Smooth muscle cell of the brain vasculature (primary cell): Measurements from ENCODE around the gene SEL1L2.

Experiments
- DNase-seq: peaks from one replicate; pipeline ENCODE4 v3.0.0-alpha.2; 2012; ENCODE audit warnings: low read depth, low spot score

The SEL1L2 gene

DNA sequence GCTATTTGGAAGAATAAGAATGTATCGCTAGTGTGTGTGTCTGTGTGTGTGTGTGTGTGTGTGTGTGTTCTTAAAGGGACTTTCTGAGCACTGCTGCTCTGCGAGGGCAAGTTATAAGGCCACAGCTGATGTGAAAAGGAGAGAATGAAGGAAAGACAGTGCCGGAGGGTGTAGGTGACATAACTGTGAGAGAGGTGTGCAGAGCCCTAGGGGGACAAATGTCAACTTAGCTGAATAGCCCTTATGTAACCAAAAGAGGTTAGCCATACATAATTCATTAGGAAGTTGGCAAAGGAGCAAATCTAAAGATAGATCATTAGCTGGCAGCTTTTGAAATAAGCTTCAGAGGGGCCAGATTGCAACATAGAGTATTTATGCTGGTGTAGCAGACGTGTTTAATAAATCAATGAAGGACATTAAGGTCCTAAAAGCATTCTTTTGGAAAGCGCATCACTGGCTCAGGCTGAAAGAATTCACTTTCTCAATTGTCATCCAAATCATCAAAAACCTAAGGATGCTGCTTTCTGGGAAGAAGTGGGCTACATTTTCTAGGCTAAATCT is 124.5 kb downstream of the SEL1L2 start:
- DNase-seq = no peak

DNA sequence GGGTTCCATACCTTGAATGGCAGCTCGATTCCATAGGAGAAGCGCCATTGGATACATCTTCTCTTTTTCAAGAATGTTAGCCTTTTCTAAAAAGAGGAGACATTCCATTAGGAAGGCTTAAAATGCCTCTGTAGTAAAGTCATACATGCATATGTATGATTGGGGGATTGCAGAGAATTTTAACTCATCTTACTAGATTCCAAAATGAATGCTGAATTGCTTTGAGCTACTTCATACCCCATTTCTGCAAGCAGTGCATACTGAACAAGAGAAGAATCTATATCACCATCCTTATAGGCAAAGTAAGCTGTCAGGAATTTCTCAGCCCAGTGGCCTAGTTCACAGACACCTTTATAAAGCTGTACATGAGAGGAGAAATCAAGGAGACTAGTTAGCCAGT is 125.3 kb downstream of the SEL1L2 start:
- no peak for DNase-seq

DNA sequence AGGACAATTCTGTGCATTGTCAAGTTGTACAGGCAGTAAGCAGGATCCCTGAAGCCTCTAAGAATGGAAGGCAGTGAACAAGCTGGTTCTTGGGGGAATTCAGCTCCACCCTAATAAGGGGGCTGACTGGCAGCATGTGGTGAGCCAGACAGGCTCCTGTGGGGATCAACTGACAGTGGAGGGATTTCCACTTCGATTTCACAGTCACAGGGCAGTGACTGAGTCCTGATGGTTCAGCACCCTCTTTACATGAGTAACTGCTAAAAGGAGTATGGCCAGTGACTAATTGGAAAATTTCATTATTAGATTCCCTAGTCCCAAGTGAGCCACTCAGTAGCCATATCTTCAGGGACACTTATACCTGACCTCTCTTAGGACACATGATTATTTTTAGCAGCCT is 127.2 kb downstream of the SEL1L2 start:
- DNase-seq = no peak

DNA sequence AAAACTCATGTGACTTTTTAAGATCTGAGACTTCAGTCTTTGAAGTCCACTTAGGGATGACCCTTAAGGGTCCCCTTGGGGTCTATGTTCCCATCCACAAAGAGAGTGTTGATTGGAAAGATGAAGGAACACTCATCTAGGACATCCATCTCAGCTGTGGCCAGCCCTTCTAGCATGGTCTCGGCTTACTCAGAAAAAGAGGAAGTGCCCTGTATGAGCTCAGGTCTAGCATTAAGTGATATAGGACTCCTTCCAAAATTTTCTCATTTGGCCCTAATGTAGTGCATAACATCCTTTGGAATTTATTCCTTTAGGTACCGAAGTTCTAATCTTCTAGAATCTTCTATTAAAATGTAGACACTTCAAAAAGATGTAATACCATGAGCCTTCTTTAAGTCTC is 128.2 kb downstream of the SEL1L2 start:
- no peak for DNase-seq

DNA sequence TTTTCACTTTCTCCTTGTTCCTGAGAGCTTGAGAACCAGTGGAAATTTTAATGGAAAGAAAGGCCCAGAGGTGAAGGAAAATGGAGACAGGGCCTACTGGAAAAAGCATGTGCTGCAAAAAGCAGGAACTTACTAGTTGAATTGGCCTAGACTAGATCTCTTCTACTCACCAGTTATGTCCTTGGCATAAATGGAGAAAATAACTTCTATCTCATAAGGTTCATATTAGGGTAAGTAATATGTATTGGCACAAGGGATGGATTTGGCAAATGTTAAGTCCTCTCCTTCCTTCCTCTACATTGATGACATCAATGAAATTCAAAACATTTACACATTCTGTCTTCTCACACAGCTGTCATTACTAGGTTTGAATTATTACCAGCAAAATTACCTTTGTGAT is 131.5 kb downstream of the SEL1L2 start:
- DNase-seq = no peak

DNA sequence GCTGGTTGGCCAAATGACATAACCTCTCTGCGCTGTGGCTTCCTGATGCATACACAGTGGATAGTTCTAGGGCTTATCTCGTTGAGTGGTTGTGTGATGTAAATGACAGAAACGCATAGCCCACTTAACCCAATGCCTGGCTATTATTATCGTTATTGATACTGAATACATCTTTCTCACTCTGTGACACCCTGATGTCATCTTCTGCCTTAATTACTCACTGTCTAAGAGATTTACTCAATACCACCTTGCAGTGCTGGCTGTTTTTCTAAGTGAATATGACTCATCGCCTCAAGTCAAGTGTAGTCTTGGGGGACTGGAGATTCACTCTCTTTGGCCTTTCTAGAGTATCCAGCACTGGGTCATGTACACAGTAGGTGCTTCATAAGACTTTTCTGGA is 132.0 kb downstream of the SEL1L2 start:
- no peak for DNase-seq

DNA sequence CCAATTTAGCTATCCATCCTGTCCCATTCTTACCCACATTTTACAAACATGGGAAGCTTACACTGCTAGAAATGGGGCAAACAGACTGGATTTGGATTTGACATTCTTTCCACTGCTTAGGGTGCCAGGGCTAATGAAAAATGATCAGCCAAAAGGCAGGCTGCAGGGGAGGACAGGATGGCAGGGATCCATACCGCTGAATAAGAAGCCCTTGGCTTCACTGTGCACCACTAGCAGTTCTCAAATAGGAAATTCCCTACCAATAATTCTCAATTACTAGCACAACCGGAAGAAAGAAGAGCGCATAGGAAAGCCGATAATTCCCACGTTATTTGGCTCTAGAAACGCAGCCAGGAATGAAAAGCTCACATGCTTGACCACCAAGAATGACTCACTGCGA is 132.5 kb downstream of the SEL1L2 start:
- no peak for DNase-seq

DNA sequence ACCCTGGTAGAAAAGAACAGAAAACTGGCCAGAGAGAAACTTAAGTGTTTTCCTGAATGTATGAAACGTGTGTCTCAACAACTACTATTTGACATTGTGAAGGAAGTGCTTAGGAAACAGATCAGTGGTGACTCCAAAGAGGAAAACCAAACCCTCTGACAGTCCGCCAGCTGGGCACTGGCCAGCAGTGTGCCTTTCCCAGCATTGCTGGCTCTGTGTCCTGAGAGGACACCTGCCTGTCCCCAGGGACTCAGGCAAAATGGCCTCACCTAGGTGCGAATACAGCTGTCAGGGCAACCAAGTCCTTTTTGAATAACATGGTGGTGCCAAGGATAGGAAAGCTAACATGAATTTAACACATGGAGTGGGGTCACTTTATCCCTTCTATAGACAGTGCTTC is 133.1 kb downstream of the SEL1L2 start:
- DNase-seq = no peak

DNA sequence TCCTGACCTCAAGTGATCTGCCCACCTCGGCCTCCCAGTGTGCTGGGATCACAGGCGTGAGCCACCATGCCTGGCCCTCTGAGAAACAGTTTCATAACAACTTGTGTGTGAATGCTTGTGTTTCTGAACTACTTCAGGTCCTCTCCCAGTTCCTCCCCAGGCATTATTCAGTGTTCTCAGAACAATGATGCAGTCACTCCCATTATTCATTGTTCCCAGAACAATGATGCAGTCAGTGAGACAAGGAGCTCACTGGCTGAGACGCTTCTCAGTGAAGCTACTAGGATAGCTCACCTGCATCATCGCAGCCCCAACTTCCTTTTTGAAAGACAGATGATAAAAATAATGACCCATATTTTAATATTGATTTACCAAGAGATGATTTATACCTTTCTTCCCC is 134.1 kb downstream of the SEL1L2 start:
- no peak for DNase-seq

DNA sequence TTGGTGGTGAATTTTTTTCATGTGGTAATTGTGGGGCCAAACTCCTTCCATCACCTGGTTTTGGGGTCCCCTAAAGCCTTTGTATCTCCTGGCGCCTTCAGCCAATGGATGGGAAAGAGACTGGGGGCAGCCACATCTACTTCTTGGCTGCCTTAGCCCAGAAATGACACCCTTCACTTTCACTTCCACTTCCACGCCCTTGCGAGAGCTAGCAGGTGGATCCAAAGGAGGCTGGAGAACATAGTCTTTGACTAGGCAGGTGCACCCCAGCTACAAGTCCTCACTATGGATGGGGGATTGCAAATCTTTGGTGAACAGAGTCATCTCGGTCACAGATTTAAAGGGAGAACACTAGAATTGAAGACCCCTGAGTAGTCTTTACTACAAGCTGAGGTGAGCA is 134.8 kb downstream of the SEL1L2 start:
- DNase-seq = no peak

DNA sequence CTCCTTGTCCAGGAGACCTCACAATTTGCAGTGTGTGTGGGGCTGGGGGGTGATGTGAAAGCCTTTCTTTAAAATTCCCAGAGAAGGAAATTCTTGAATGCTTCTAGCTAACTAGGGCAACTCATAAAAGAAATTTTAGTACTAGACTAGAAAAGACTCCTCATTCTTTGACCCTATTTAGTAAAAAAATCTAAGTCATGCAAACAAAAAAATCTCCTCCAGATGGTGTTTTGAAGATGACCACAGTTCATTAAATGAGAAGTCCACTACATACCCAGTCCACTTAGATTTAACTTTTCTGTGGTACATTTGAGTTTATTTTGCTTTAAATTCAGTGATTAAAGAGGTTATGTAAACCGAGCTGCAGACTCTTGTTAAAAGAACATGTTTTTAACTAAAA is 138.1 kb downstream of the SEL1L2 start:
- no peak for DNase-seq

DNA sequence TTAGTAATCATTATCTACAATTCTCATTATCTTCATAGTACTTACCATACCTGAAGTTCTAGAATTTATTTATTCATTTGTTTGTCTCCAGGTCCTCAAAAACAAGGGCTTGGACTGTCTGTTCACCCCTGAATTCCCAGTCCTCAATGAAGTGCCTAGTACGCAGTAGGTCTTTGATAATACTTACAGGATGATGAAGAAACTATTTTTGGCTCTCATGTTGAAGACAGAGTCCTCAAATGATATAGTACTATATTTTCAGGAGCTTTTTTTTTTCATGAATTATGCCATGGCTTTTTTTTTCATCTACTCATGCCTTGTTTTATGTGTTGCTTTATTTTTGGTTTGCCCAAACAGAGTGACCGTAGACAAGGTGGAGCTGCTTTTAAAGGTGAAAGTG is 139.1 kb downstream of the SEL1L2 start:
- no peak for DNase-seq

DNA sequence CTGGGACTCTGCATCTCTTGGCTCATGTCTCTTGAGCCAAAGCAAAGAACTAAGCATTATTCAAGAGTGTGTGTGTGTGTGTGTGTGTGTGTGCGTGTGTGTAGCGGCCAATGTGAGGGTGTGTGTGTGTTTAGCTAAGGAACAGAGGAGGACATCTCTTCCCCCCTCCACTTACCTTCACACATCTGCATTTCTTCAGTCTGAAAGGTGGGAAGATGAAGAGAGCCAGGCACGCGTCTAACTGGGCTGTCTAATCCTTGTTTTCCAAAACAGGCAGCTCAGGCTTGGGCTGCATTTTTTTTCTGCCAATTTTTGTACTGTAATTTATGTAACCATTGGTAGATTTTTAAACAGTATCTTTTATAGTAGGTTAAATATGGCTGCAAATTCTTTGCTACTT is 146.1 kb downstream of the SEL1L2 start:
- DNase-seq = no peak

DNA sequence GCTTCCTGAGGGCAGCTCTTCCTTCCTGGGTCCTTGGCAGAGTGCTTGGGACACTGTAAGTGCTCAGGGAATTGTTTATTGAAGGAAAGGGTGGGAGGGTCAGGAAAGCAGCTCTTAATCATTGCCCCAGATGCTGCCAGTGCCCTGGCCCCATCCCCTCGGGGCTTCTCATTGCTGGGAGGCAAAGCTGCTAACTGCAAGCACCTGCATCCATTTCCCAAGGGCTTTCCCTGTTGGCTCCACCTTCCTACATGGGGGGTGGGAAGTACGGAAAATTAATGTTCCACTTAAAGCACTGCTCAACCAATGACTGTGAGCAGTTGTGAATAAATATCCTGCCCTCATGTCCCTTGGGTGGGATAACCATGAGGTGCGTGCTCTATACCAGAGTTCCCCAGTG is 149.2 kb downstream of the SEL1L2 start:
- no peak for DNase-seq

DNA sequence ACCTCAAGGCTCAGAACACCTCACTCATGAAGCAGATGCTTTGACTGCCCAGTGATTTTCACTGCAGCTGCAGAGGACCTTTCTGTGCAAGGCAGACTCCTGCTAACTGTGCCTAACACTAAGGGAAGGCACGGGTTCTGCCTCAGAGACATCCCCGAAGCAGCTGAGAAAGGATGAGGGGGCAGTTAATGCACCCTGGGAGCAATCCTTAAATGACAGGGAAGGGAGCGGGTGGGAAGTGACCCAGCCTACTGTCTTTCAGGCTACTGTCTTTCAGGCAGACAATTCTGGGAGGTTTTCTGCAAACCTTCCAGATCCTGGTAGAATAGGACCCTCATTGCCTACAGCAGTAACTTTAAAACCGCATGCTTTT is 150.3 kb downstream of the SEL1L2 start:
- DNase-seq = no peak

DNA sequence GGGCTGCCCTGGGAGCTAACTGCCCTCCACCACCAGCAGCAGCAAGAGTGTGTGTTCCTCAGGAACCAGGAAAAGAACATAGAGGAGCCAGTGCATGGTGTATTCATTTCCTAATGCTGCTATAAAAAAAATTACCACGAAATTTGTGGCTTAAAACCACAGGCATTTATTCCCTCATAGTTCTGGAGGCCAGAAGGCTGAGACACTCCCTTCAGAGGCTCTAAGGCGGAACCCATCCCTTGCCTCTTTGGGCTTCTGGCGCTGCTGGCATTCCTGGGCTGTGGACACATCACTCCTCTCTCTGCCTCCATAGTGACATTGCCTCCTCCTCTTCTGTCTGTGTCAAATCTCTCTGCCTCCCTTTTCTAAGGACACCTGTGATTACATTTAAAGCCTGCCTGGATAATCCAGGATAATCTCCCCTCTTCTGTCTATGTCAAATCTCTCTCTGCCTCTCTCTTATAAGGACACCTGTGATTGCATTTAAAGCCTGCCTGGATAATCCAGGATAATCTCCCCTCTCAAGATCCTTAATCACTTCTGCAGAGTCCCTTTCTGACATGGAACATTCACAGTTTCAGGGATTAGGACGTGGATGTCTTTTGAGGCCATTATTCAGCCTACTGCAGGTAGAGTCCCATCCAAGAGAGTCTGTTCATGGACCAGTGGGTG is 150.9 kb downstream of the SEL1L2 start:
- no peak for DNase-seq

DNA sequence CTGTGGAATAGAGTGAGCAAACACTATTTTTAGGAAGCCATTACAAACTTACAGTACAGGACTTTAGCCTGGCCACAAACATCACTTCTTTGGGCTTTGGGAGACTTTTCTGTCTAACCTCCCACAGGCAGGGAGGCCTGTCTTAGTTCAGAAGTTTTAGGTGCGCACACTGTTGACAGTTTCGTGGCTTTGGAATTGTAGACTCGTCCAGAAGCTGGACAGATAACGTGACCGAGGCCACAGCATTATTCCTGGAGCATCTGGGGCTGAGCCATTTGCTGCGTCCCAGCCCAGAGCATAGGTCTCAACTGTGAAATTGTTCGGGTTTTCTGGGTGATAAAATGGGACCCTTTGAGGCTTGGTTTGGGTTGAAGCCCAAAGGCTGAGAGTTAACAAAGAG is 151.8 kb downstream of the SEL1L2 start:
- DNase-seq = no peak

DNA sequence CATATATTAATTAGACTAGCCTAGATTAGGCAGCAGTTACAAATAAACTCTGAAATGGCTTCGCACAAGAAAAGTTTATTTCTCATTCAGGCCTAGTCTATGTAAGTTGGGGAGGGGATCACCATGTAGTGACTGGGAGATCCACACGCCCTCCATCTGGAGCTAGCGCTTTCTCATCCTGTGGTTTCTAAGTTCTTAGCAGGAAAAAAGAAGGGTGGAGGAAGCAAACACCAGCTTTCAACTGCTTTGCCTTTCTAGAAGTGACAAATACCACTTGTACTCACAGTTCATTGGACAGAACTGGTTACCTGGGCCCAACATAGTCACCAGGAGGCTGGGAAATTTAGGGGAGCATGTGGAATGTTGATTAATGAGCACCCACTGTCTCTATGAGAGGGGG is 158.9 kb downstream of the SEL1L2 start:
- DNase-seq = no peak

DNA sequence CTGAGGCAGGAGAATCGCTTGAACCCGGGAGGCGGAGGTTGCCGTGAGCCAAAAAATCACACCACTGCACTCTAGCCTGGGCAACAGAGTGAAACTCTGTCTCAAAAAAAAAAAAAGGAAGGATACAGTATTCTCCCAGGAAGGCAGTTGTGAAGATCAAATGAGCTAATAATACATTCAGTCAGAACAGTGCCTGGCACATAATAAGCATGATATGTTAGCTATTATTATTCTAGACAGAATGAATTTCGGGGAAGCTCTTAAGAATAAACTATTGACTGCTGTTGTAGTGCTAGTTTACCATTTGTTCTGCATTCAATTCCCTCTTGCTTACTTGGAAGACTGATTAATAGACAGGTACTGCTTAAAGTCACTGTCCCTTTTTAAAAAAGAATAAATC is 164.9 kb downstream of the SEL1L2 start:
- DNase-seq = no peak

DNA sequence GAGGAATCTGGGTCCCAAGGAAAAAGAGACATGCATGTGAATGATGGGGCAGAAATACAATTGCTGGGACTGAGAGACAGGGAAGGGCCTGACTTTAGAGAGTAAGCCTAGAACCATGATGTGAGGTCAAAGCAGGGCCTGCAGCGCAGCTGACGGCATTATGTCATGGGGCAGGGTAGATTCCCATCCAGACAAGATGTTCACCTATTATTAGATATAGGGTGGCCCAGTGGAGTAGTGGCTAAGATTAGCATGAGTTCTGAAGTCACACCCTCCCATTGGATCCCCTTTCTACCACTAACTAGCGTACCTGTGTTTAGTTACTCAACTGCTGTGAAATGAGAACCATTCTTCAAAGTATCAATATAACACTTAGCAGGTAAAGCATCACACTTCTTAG is 166.0 kb downstream of the SEL1L2 start:
- DNase-seq = no peak

DNA sequence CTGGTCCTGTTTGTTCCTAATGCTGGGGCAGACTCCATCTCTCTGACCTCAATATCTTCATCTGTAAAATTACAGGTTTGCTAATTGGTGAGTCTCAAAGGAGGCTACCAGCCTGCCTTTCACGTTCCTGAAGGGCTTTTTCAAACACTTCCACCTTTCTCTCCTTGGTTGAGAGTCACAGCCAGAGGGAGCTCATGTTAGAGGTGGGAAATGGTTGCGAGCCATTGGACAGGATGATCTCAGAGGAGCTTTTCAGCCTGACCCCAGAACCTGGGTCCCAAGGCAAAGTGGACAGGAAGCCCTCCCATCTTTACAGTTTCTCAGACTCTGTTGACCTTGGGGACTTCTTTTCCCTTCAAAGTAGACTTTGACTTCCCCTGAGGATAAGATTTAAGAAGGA is 168.0 kb downstream of the SEL1L2 start:
- no peak for DNase-seq

DNA sequence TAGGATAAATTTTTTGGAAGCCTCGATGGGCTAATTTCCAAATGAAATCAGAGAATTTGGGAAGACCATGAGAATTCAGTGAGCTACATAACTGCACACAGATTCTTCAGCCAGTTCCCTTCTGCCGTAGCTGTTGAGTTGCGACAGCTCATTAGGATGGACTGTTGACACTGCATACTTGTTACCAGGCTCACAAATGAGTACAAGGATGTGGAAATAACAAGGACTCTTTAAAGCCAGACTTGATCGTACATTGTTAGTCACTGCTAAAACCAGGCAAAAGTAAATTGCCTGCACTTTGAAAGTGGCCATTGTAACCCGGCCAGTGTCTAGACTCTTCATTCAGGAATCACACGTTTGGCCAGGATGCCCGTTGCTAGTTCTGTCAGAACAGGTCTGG is 168.5 kb downstream of the SEL1L2 start:
- DNase-seq = no peak

DNA sequence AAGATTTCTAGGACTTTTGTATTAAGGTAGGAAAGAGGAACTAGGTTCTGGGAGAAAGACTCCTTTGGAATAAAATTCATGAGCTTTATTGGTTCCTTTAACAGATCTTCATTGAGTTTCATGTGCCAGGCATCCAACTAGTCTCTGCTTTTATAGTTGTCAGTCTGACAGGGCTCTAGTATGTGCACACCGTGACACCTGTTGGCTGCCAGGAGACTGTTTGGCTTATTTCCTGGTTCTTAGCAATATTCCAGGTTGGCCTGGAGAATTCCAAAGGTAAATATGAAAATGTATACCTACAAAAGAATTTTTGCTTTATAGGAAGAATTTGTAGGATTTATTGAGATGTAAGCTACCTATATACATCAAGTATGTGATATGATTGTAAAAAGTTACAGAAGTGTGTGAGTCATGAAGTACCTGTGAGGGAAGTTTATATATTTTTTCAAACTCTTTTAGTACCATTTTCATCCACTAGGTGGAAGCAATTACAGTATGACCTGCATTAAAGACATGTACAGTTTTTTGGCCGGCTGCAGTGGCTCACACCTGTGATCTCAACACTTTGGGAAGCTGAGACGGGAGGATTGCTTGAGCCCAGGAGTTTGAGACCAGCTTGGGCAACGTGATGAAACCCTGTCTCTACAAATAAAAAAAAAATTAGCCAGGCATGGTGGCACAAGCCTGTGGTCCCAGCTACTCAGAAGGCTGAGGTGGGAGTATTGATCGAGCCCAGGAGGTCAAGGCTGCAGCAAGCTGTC is 170.3 kb downstream of the SEL1L2 start:
- DNase-seq = no peak
